Measurements from ENCODE around the gene CD96.

DNA sequence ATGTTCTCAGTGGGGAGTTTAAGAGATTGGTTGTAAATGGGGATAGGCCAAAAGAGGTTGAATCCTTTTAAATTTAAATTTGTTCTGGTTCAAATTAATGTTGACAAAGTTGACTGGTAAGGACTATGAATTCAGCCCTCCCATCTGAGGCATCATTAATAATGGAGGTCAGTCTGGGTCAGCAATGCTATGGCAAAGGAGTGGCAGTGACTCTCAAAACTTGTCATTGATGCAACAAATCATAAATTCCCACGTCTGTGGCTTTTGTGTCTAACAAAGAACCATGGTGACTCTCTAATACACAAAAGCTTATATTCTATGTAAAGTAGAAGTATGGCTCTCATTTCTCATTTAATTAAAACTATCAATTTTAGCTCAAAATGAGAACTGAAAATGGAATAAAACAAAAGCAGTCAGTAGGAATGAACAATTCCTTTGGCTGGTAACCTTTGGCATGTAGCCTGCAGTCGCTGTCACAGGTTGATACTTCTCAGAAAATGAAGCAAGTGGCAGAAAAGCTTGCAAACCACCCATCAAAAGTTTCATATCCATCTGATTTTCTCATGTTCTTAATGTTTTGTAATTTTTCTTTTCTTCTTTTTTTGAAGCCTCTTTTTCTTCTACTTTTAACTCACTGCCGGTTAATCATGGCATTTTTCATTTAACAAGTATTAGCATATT lies 65.4 kb downstream of the CD96 start:
- no peak for TF ChIP-seq POLR2A (IDR thresholded peaks at IDR 0.05)
- TF ChIP-seq, protein P1, sequence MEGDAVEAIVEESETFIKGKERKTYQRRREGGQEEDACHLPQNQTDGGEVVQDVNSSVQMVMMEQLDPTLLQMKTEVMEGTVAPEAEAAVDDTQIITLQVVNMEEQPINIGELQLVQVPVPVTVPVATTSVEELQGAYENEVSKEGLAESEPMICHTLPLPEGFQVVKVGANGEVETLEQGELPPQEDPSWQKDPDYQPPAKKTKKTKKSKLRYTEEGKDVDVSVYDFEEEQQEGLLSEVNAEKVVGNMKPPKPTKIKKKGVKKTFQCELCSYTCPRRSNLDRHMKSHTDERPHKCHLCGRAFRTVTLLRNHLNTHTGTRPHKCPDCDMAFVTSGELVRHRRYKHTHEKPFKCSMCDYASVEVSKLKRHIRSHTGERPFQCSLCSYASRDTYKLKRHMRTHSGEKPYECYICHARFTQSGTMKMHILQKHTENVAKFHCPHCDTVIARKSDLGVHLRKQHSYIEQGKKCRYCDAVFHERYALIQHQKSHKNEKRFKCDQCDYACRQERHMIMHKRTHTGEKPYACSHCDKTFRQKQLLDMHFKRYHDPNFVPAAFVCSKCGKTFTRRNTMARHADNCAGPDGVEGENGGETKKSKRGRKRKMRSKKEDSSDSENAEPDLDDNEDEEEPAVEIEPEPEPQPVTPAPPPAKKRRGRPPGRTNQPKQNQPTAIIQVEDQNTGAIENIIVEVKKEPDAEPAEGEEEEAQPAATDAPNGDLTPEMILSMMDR (IDR thresholded peaks at IDR 0.05) = no peak

All from body of pancreas (tissue), 4 donors.